ENCODE data around the gene EXOC2. TPM values are rescaled to one million over a fixed set of nuclear protein-coding genes. Genes with fewer than 3 reads are reported as not detected.

EXOC2 gene
- total RNA-seq, 1 experiment from 2014 or later, result 24.5 TPM

- no peaks in the 10 kb centered on the region for H3K36me3 ChIP-seq (ENCODE audit: control insufficient read depth in 1 of 2, insufficient read depth in 2 of 2, low read length in 2 of 2)
- no peak overlapping the region for H3K4me2 ChIP-seq (ENCODE audit: low read length)
- H3K79me2 ChIP-seq (ENCODE audit: insufficient read depth, low read length), result no peaks in the 10 kb centered on the region
- no peak for TF ChIP-seq ZFX (IDR thresholded peaks at IDR 0.05)
- TF ChIP-seq JUND (IDR thresholded peaks at IDR 0.05), result no peak
- TF ChIP-seq RAD21 (IDR thresholded peaks at IDR 0.05; ENCODE audit: low read depth), result no peak
- TF ChIP-seq SIN3A (IDR thresholded peaks at IDR 0.05; ENCODE audit: low read depth), result no peak
- TF ChIP-seq ZNF274 (IDR thresholded peaks at IDR 0.05; ENCODE audit: low read depth, low read length), result no peak
- TF ChIP-seq YY1 (IDR thresholded peaks at IDR 0.05; ENCODE audit: extremely low read depth, insufficient replicate concordance, low read depth, low read length), result no peak
- no peak for TF ChIP-seq MAX (IDR thresholded peaks at IDR 0.05)
- no peak for TF ChIP-seq POLR2A (IDR thresholded peaks at IDR 0.05; ENCODE audit: borderline replicate concordance, extremely low read depth, insufficient read depth, insufficient read length)
- H2AFZ ChIP-seq (ENCODE audit: low read depth, low read length, poor library complexity, severe bottlenecking), result no peak overlapping the region
- no peak overlapping the region for H3K27ac ChIP-seq (ENCODE audit: low read depth, low read length)
- H3K9me3 ChIP-seq (ENCODE audit: control insufficient read depth in 1 of 2, insufficient read depth in 1 of 2, low read depth in 1 of 2, low read length in 2 of 2), result no peaks in the 10 kb centered on the region
- CTCF ChIA-PET, result no interaction called here
- no peak for ATAC-seq
- intact Hi-C loops (cut with micrococcal nuclease), result loop anchor here (10.0 kb wide), 1 partner anchor 162 kb away; no protein-coding TSS in a partner anchor
- DNase-seq (ENCODE audit: low read depth, low spot score), result no peak
- RAD21 ChIA-PET (ENCODE audit: low non-redundant PET in 1 of 2, low total read pairs in 2 of 2, uncharacterized antibody in 2 of 2, unreplicated experiment in 2 of 2), result no interaction called here
- H3K4me1 ChIP-seq (ENCODE audit: control insufficient read depth in 1 of 2, insufficient read depth in 2 of 2, low read length in 2 of 2), result no peaks in the 10 kb centered on the region
- POLR2A ChIA-PET, result no interaction called here
- no peaks in the 10 kb centered on the region for H4K20me1 ChIP-seq (ENCODE audit: insufficient read depth)
- no peaks in the 10 kb centered on the region for H3K9me2 ChIP-seq (ENCODE audit: insufficient read depth)
- no TSS peak for BruUV-seq (replicated peaks)
- no peaks in the 10 kb centered on the region for H3K27me3 ChIP-seq (ENCODE audit: insufficient read depth, low read length)
- no peak overlapping the region for H3K9ac ChIP-seq (ENCODE audit: low read length)
- H3K4me3 ChIP-seq (replicated peaks in 1 of 2; ENCODE audit: low read depth in 1 of 2, low read length in 2 of 2), result no peak overlapping the region
Observed at GRCh38 chr6:622462-622861, 70.5 kb downstream of the EXOC2 start.

DNA sequence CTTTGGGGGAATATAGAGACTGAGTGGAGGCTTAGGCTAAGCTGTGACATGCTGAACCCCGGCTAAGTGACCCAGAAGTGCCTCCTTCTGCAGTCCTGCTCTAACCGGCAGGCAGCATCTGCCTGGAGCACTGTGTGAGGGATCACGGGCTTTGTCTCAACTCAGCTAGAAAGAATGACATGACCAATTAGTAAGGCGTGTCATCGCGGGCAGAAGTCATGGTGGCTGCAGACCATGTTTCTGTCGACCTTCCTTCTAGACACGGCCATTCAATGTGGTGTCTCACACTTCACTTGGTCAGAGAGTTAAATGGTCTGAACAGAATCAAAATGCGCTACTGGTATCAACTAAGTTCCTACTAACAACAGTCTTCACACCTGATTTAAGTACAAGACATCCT lies 71.0 kb downstream of the EXOC2 start:
- CTCF ChIA-PET, result no interaction called here
- no peak for DNase-seq (ENCODE audit: low read depth, low spot score)
- no peaks in the 10 kb centered on the region for H3K36me3 ChIP-seq (ENCODE audit: control insufficient read depth in 1 of 2, insufficient read depth in 2 of 2, low read length in 2 of 2)
- no peak overlapping the region for H2AFZ ChIP-seq (ENCODE audit: low read depth, low read length, poor library complexity, severe bottlenecking)
- H3K4me2 ChIP-seq (ENCODE audit: low read length), result no peak overlapping the region
- H3K9me3 ChIP-seq (ENCODE audit: control insufficient read depth in 1 of 2, insufficient read depth in 1 of 2, low read depth in 1 of 2, low read length in 2 of 2), result no peaks in the 10 kb centered on the region
- H3K79me2 ChIP-seq (ENCODE audit: insufficient read depth, low read length), result no peaks in the 10 kb centered on the region
- no peak overlapping the region for H3K27ac ChIP-seq (ENCODE audit: low read depth, low read length)
- H3K27me3 ChIP-seq (ENCODE audit: insufficient read depth, low read length), result no peaks in the 10 kb centered on the region
- POLR2A ChIA-PET, result no interaction called here
- no peak overlapping the region for H3K4me3 ChIP-seq (replicated peaks in 1 of 2; ENCODE audit: low read depth in 1 of 2, low read length in 2 of 2)
- H3K4me1 ChIP-seq (ENCODE audit: control insufficient read depth in 1 of 2, insufficient read depth in 2 of 2, low read length in 2 of 2), result no peaks in the 10 kb centered on the region
- BruUV-seq (replicated peaks), result no TSS peak
- intact Hi-C loops (cut with micrococcal nuclease), result loop anchor here (10.0 kb wide), 1 partner anchor 163 kb away; no protein-coding TSS in a partner anchor
- no peak for ATAC-seq
- RAD21 ChIA-PET (ENCODE audit: low non-redundant PET in 1 of 2, low total read pairs in 2 of 2, uncharacterized antibody in 2 of 2, unreplicated experiment in 2 of 2), result no interaction called here
- no peaks in the 10 kb centered on the region for H4K20me1 ChIP-seq (ENCODE audit: insufficient read depth)
- H3K9me2 ChIP-seq (ENCODE audit: insufficient read depth), result no peaks in the 10 kb centered on the region
- H3K9ac ChIP-seq (ENCODE audit: low read length), result no peak overlapping the region
- TF ChIP-seq SP1 (IDR thresholded peaks at IDR 0.05; ENCODE audit: low read depth) (no peak), POLR2AphosphoS5 (IDR thresholded peaks at IDR 0.05; ENCODE audit: low read depth, low read length) (no peak), SIN3A (IDR thresholded peaks at IDR 0.05; ENCODE audit: low read depth) (no peak), RAD21 (IDR thresholded peaks at IDR 0.05; ENCODE audit: low read depth) (no peak), ATF3 (IDR thresholded peaks at IDR 0.05) (no peak), JUND (IDR thresholded peaks at IDR 0.05) (no peak), EZH2 (IDR thresholded peaks at IDR 0.05) (no peak), POLR2A (IDR thresholded peaks at IDR 0.05; ENCODE audit: borderline replicate concordance, extremely low read depth, insufficient read depth, insufficient read length) (no peak), EZH2phosphoT487 (IDR thresholded peaks at IDR 0.05; ENCODE audit: borderline replicate concordance) (no peak), CEBPB (IDR thresholded peaks at IDR 0.05; ENCODE audit: low read depth) (no peak), ELF1 (IDR thresholded peaks at IDR 0.05; ENCODE audit: borderline replicate concordance, low read depth) (no peak), MAX (IDR thresholded peaks at IDR 0.05) (no peak), CBX3 (IDR thresholded peaks at IDR 0.05; ENCODE audit: low read depth) (no peak)
- TF ChIP-seq, protein P1, sequence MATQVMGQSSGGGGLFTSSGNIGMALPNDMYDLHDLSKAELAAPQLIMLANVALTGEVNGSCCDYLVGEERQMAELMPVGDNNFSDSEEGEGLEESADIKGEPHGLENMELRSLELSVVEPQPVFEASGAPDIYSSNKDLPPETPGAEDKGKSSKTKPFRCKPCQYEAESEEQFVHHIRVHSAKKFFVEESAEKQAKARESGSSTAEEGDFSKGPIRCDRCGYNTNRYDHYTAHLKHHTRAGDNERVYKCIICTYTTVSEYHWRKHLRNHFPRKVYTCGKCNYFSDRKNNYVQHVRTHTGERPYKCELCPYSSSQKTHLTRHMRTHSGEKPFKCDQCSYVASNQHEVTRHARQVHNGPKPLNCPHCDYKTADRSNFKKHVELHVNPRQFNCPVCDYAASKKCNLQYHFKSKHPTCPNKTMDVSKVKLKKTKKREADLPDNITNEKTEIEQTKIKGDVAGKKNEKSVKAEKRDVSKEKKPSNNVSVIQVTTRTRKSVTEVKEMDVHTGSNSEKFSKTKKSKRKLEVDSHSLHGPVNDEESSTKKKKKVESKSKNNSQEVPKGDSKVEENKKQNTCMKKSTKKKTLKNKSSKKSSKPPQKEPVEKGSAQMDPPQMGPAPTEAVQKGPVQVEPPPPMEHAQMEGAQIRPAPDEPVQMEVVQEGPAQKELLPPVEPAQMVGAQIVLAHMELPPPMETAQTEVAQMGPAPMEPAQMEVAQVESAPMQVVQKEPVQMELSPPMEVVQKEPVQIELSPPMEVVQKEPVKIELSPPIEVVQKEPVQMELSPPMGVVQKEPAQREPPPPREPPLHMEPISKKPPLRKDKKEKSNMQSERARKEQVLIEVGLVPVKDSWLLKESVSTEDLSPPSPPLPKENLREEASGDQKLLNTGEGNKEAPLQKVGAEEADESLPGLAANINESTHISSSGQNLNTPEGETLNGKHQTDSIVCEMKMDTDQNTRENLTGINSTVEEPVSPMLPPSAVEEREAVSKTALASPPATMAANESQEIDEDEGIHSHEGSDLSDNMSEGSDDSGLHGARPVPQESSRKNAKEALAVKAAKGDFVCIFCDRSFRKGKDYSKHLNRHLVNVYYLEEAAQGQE (IDR thresholded peaks at IDR 0.05; ENCODE audit: low read depth), result no peak

All from HCT116 (cell line).